ENCODE data around the gene RABGEF1.
"Not testable (repeated sequence)": the region's sequence is repeated elsewhere in the genome, so short reads cannot be mapped to it uniquely, and the experiment has no call there.

DNA sequence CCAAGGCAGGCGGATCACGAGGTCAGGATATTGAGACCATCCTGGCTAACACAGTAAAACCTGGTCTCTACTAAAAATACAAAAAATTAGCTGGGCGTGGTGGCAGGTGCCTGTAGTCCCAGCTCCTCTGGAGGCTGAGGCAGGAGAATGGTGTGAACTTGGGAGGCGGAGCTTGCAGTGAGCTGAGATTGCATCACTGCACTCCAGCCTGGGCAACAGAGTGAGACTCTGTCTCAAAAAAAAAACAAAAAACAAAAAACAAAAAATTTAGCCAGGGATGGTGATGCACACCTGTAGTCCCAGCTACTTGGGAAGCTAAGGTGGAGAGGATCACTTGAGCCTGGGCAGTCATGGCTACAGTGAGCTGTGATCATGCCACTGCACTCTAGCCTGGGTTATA lies 14.5 kb downstream of the RABGEF1 start:
- TF ChIP-seq ZNF764 (CRISPR knock-in tag; IDR thresholded peaks at IDR 0.05; ENCODE audit: low read depth); ZFX (CRISPR knock-in tag; IDR thresholded peaks at IDR 0.05); ELF2 (CRISPR knock-in tag; IDR thresholded peaks at IDR 0.05); ZNF197 (CRISPR knock-in tag; IDR thresholded peaks at IDR 0.05; ENCODE audit: low read depth); POLR2A (conservative IDR thresholded peaks at IDR 0.05); POU5F1 (IDR thresholded peaks at IDR 0.05; ENCODE audit: borderline replicate concordance, low read depth, low read length, partially characterized antibody); NR4A1 (CRISPR knock-in tag; IDR thresholded peaks at IDR 0.05); NR4A1 (tag; IDR thresholded peaks at IDR 0.05); ZC3H11A (IDR thresholded peaks at IDR 0.05; ENCODE audit: low read depth, low read length); SLC30A9 (CRISPR knock-in tag; IDR thresholded peaks at IDR 0.05): not testable (repeated sequence)
- TF ChIP-seq, protein P1, sequence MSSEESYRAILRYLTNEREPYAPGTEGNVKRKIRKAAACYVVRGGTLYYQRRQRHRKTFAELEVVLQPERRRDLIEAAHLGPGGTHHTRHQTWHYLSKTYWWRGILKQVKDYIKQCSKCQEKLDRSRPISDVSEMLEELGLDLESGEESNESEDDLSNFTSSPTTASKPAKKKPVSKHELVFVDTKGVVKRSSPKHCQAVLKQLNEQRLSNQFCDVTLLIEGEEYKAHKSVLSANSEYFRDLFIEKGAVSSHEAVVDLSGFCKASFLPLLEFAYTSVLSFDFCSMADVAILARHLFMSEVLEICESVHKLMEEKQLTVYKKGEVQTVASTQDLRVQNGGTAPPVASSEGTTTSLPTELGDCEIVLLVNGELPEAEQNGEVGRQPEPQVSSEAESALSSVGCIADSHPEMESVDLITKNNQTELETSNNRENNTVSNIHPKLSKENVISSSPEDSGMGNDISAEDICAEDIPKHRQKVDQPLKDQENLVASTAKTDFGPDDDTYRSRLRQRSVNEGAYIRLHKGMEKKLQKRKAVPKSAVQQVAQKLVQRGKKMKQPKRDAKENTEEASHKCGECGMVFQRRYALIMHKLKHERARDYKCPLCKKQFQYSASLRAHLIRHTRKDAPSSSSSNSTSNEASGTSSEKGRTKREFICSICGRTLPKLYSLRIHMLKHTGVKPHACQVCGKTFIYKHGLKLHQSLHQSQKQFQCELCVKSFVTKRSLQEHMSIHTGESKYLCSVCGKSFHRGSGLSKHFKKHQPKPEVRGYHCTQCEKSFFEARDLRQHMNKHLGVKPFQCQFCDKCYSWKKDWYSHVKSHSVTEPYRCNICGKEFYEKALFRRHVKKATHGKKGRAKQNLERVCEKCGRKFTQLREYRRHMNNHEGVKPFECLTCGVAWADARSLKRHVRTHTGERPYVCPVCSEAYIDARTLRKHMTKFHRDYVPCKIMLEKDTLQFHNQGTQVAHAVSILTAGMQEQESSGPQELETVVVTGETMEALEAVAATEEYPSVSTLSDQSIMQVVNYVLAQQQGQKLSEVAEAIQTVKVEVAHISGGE (CRISPR knock-in tag; IDR thresholded peaks at IDR 0.05) = not testable (repeated sequence)
- TF ChIP-seq, protein P2, sequence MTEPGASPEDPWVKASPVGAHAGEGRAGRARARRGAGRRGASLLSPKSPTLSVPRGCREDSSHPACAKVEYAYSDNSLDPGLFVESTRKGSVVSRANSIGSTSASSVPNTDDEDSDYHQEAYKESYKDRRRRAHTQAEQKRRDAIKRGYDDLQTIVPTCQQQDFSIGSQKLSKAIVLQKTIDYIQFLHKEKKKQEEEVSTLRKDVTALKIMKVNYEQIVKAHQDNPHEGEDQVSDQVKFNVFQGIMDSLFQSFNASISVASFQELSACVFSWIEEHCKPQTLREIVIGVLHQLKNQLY (CRISPR knock-in tag; conservative IDR thresholded peaks at IDR 0.05) = not testable (repeated sequence)
- TF ChIP-seq, protein P3, sequence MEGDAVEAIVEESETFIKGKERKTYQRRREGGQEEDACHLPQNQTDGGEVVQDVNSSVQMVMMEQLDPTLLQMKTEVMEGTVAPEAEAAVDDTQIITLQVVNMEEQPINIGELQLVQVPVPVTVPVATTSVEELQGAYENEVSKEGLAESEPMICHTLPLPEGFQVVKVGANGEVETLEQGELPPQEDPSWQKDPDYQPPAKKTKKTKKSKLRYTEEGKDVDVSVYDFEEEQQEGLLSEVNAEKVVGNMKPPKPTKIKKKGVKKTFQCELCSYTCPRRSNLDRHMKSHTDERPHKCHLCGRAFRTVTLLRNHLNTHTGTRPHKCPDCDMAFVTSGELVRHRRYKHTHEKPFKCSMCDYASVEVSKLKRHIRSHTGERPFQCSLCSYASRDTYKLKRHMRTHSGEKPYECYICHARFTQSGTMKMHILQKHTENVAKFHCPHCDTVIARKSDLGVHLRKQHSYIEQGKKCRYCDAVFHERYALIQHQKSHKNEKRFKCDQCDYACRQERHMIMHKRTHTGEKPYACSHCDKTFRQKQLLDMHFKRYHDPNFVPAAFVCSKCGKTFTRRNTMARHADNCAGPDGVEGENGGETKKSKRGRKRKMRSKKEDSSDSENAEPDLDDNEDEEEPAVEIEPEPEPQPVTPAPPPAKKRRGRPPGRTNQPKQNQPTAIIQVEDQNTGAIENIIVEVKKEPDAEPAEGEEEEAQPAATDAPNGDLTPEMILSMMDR (IDR thresholded peaks at IDR 0.05 in 2 of 3, conservative IDR thresholded peaks at IDR 0.05 in 1 of 3; ENCODE audit: insufficient read depth in 2 of 3, low read depth in 1 of 3, low read length in 3 of 3) = not testable (repeated sequence)
- TF ChIP-seq, protein P4, sequence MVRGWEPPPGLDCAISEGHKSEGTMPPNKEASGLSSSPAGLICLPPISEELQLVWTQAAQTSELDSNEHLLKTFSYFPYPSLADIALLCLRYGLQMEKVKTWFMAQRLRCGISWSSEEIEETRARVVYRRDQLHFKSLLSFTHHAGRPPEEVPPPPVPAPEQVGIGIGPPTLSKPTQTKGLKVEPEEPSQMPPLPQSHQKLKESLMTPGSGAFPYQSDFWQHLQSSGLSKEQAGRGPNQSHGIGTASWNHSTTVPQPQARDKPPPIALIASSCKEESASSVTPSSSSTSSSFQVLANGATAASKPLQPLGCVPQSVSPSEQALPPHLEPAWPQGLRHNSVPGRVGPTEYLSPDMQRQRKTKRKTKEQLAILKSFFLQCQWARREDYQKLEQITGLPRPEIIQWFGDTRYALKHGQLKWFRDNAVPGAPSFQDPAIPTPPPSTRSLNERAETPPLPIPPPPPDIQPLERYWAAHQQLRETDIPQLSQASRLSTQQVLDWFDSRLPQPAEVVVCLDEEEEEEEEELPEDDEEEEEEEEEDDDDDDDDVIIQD (CRISPR knock-in tag; IDR thresholded peaks at IDR 0.05) = not testable (repeated sequence)
- TF ChIP-seq, protein P5, sequence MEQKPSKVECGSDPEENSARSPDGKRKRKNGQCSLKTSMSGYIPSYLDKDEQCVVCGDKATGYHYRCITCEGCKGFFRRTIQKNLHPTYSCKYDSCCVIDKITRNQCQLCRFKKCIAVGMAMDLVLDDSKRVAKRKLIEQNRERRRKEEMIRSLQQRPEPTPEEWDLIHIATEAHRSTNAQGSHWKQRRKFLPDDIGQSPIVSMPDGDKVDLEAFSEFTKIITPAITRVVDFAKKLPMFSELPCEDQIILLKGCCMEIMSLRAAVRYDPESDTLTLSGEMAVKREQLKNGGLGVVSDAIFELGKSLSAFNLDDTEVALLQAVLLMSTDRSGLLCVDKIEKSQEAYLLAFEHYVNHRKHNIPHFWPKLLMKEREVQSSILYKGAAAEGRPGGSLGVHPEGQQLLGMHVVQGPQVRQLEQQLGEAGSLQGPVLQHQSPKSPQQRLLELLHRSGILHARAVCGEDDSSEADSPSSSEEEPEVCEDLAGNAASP (IDR thresholded peaks at IDR 0.05) = not testable (repeated sequence)
